ENCODE results near the gene GDPD4.

GRCh38 chr11:77284476-77285468 lies 16.7 kb downstream of the GDPD4 start:
- TF ChIP-seq INSM2 (tag by site-specific recombination; IDR thresholded peaks at IDR 0.05) (no peak), CTCF (tag by site-specific recombination; IDR thresholded peaks at IDR 0.05) (no peak), ZNF571 (tag by site-specific recombination; IDR thresholded peaks at IDR 0.05) (no peak), ZNF24 (tag by site-specific recombination; IDR thresholded peaks at IDR 0.05) (no peak), ZNF350 (tag by site-specific recombination; IDR thresholded peaks at IDR 0.05) (no peak), FEZF1 (tag by site-specific recombination; IDR thresholded peaks at IDR 0.05) (no peak), ZBTB8A (tag by site-specific recombination; IDR thresholded peaks at IDR 0.05) (no peak), SCRT2 (tag by site-specific recombination; IDR thresholded peaks at IDR 0.05) (no peak), SP3 (tag by site-specific recombination; IDR thresholded peaks at IDR 0.05) (no peak), REST (tag by site-specific recombination; IDR thresholded peaks at IDR 0.05) (no peak), ZBTB7A (tag by site-specific recombination; IDR thresholded peaks at IDR 0.05; ENCODE audit: low read depth) (no peak), ZNF777 (tag by site-specific recombination; IDR thresholded peaks at IDR 0.05; ENCODE audit: borderline replicate concordance) (no peak), ZNF391 (tag by site-specific recombination; IDR thresholded peaks at IDR 0.05; ENCODE audit: borderline replicate concordance, low read depth) (no peak)
- TF ChIP-seq, protein P1, sequence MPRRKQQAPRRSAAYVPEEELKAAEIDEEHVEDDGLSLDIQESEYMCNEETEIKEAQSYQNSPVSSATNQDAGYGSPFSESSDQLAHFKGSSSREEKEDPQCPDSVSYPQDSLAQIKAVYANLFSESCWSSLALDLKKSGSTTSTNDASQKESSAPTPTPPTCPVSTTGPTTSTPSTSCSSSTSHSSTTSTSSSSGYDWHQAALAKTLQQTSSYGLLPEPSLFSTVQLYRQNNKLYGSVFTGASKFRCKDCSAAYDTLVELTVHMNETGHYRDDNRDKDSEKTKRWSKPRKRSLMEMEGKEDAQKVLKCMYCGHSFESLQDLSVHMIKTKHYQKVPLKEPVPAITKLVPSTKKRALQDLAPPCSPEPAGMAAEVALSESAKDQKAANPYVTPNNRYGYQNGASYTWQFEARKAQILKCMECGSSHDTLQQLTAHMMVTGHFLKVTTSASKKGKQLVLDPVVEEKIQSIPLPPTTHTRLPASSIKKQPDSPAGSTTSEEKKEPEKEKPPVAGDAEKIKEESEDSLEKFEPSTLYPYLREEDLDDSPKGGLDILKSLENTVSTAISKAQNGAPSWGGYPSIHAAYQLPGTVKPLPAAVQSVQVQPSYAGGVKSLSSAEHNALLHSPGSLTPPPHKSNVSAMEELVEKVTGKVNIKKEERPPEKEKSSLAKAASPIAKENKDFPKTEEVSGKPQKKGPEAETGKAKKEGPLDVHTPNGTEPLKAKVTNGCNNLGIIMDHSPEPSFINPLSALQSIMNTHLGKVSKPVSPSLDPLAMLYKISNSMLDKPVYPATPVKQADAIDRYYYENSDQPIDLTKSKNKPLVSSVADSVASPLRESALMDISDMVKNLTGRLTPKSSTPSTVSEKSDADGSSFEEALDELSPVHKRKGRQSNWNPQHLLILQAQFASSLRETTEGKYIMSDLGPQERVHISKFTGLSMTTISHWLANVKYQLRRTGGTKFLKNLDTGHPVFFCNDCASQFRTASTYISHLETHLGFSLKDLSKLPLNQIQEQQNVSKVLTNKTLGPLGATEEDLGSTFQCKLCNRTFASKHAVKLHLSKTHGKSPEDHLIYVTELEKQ (tag by site-specific recombination; IDR thresholded peaks at IDR 0.05; ENCODE audit: borderline replicate concordance), result no peak

Data from HEK293 (cell line).